GM12892 (cell line): ENCODE measurements around the gene BRPF3.
A peak's percentile ranks its signal among the peaks of the same experiment; 100 is the strongest.

Source experiments
- DNase-seq: peaks from one replicate; pipeline ENCODE4 v3.0.0; 2011; ENCODE audit not compliant: insufficient read length
- FAIRE-seq: peaks from 2 replicates; lab custom pipeline; 2011; peaks lifted over from hg19 to GRCh38; lab: Jason Lieb, UNC
- POLR2A ChIP-seq: IDR thresholded peaks from 2 replicates; pipeline ENCODE4 v1.6.1; 2011; ENCODE audit warnings: low read depth, low read length, control low read depth
- POLR2AphosphoS5 ChIP-seq: IDR thresholded peaks from 2 replicates; pipeline ENCODE4 v1.6.1; 2011; ENCODE audit warnings: low read depth, low read length, control low read depth
- TAF1 ChIP-seq: IDR thresholded peaks from 2 replicates; pipeline ENCODE4 v1.6.1; 2011; ENCODE audit warnings: low read depth, mild to moderate bottlenecking, control low read depth, low read length, borderline replicate concordance

Gene BRPF3

DNA sequence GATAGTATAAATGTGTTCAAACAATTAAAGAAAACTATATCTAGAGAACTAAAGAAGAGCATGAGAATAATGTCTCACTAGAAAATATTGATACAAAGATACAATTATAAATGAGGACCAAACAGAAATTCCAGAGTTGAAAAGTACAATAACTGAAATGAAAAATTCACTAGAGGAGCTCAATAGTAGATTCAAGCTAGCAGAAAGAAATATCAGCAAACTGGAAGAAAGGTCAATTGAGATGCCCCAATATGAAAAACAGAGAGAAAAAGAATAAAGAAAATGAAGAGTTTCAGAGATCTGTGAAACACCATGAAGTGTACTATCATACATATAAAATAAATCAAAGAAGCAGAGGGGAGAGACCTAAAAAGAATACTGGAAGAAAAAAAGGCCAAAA, 18.0 kb upstream of the BRPF3 start:
- FAIRE-seq: no peak

DNA sequence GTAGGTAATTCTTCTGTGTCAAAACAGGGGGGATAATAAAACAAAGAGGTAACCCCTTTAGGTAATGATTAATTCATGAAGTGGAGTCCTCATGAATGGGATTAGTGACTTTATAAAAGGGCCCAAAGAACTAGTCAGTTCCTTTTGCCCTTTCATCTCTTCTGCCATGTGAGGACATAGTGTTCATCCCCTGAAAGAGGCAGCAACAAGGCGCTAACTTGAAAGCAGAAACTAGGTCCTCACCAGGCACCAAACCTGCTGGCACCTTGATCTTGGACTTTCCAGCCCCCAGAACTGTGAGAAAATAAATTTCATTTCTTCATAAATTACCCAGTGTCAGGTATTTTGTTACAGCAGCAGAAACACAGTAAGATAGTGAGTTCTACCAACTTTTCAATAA, 16.4 kb upstream of the BRPF3 start:
- FAIRE-seq (no peak), DNase-seq (no peak)
- TF ChIP-seq POLR2AphosphoS5: no peak
- no peak for TF ChIP-seq TAF1
- TF ChIP-seq POLR2A: no peak

More for the DNA sequence above, 18.0 kb upstream of the BRPF3 start:
- DNase-seq: no peak
- TF ChIP-seq TAF1 (no peak), POLR2AphosphoS5 (no peak), POLR2A (no peak)

DNA sequence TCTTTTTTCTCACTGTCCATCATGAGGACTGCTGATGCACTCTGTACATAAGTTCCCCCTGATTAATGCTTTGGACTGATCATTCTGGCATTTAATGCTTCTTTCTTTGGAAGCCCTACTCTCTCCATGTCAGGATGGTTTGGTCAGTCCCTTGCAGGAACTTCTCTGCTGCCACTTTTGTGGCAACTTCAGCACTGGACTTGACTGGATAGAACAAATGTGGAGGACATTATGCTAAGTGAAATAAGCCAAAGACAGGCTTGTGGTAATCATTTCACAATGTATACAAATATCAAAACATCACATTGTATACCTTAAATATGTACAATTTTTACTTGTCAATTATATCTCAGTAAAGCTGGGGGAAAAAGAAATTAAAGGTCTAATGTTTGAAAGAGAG, 12.2 kb upstream of the BRPF3 start:
- TF ChIP-seq POLR2A: no peak
- TF ChIP-seq TAF1: no peak
- peak; percentile 9 for FAIRE-seq
- DNase-seq: no peak

DNA sequence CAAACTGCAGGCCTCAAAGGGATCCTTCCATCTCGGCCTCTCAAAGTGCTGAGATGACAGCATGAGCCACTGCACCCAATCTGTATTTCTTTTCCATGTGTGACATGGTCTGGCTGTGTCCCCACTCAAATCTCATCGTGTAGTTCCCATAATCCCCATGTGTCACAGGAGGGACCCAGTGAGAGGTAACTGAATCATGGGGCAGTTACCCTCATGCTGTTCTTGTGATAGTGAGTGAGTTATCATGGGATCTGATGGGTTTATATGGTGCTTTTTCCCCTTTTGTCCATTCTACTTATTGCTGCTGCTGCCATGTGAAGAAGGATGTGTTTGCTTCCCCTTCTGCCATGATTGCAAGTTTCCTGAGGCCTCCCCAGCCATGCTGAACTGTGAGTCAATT, 10.3 kb upstream of the BRPF3 start:
- TF ChIP-seq TAF1 (no peak), POLR2AphosphoS5 (no peak), POLR2A (no peak)
- FAIRE-seq (no peak), DNase-seq (no peak)

DNA sequence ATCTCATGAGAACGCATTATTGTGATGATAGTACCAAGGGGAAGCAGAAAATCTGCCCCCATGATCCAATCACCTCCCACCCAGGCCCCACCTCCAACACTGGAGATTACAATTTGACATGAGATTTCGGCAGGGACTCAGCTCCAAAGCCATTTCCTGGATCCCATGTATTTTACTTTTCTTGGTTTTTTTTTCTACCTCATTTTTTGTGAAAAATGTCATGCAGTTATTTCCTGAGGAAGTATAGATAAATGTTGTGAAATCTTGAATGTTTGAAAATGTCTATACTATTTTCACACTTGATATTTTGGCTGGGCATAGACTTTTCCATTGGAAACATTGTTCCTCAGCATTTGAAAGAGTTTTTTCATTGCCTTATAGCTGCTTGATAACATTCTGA, 9.1 kb upstream of the BRPF3 start:
- FAIRE-seq (no peak), DNase-seq (no peak)
- TF ChIP-seq POLR2AphosphoS5 (no peak), POLR2A (no peak), TAF1 (no peak)

DNA sequence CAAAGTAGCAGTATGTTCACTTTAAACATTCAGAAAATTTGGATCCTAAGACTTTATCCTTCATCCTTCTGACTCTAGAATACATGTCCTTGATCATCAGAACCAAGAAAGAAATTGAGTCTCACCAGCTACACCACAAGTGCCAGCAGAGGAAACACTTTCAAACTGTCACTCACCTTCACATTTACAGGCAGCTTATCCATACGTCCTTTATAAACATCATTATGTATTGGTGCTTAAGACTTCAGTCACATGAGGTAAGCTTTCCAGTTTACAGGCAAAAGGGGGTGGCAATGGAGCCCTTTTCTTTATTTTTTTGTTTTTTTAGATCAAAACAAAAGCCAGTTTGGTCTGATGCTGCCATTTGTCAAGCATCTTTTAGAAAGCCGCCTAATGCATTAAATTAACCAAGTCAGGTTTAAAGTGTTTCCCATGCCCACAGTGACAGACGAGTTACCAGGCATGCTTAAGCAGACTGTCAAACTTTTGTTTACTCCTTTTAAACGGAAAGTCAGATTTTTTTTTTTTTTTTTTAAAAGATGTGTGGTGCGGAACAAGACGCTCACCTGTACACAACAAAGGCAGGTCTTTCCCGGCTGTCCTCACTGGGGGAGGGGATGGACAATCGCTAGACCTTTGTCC, 952 bp upstream of the BRPF3 start:
- TF ChIP-seq TAF1 (no peak), POLR2A (no peak), POLR2AphosphoS5 (no peak)
- no peak for DNase-seq
- FAIRE-seq: peak; percentile 42

DNA sequence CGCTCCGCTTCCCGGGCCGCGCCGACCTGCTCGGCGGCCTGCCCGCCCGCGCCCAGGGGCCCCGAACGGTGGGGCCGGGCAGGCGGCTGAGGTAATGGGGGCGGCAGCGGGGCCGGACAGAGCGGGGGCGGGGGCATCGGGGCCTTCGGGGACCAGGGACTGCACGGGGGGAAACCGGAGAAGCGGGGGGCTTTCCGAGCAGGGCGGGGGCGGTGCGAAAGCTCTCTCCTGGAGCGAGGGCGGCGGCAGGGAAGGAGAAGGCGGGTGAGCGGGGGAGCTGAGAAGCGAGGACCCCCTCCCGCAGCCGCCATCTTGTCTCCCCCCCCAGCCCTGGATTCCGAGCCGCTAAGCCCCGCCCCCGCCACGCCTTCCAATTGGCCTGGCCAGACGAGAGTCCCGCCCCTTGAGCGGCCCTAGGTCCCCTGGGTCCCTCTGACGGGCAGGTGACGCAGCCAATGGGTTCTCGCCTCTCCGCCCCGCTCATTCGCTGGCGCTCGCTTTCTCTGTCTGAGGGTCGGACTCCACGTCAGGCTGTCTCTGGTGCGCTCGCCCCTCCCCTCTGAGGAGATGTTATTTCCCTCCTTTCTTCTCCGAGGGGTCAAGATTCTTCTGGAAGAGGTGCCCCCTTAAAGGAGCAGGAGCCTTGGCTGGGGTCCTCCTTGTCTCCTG, 470 bp downstream of the BRPF3 start:
- peak; percentile 98 for FAIRE-seq
- peak; percentile 99 for DNase-seq
- TF ChIP-seq POLR2A (peak; percentile 55; the same call in 1 of the 2 replicates), TAF1 (peak; percentile 34; the same call in 1 of the 2 replicates), POLR2AphosphoS5 (peak; percentile 30; the same call in 1 of the 2 replicates)

DNA sequence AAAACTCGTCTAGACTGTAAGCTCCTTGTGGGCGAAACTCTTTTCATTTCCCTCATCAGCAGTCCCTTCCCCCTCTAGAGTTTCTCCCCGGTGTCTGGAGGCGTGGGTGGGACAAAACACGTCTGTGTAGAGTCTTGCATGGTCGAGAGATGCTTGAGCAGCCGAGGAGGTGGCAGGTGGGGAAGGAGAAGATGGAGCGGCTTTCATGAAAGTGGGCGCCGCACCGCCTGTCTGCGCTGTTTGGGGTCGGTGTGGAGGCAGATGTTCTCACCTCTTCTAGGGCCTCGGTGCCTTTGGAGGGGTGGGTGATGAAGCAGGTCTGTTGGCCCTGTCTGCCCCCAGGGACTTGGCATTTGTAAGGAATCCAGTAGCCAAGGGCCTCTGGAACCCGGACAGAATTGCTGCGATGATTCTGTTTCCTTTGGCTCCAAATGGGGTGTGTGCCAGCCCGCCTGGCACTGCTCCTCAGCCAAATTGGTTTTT, 1.2 kb downstream of the BRPF3 start:
- FAIRE-seq (peak; percentile 17), DNase-seq (no peak)
- TF ChIP-seq TAF1: no peak
- TF ChIP-seq POLR2A: no peak
- no peak for TF ChIP-seq POLR2AphosphoS5

DNA sequence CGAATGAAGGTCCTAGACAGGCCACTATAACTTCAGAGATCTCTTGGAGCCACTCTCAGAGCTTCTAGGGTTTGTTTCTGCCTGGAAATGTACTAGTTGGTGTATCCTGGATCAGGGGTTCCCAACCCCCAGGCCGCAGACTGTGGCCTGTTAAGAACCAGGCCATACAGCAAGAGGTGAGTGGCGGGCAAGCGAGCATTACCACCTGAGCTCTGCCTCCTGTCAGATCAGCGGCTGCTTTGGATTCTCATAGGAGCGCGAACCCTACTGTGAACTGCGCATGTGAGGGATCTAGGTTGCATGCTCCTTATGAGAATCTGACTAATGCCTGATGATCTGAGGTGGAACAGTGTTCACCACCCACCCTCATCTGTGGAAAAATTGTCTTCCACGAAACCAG, 2.4 kb downstream of the BRPF3 start:
- no peak for DNase-seq
- FAIRE-seq: no peak
- TF ChIP-seq POLR2A (no peak), POLR2AphosphoS5 (no peak), TAF1 (no peak)

DNA sequence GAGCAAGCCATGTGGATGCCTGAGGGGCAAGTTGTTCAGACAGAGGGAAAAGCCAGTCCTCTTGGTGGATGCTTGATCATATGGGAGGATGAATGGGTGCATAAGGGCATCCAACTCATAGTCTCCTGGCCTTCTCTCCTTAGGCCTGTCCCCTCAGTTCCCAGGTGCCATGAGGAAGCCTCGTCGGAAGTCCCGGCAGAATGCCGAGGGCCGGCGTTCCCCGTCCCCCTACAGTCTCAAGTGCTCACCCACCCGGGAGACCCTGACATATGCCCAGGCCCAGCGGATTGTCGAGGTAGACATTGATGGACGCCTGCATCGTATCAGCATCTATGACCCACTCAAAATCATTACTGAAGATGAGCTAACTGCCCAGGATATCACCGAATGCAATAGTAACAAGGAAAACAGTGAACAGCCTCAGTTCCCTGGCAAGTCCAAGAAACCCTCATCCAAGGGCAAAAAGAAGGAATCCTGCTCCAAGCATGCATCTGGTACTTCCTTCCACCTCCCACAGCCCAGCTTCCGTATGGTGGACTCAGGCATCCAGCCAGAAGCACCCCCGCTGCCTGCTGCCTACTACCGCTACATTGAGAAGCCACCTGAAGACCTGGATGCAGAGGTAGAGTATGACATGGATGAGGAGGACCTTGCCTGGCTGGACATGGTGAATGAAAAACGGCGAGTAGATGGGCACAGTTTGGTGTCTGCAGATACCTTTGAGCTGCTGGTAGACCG, 3.8 kb downstream of the BRPF3 start:
- no peak for TF ChIP-seq POLR2AphosphoS5
- TF ChIP-seq TAF1: no peak
- no peak for TF ChIP-seq POLR2A
- DNase-seq (no peak), FAIRE-seq (no peak)

DNA sequence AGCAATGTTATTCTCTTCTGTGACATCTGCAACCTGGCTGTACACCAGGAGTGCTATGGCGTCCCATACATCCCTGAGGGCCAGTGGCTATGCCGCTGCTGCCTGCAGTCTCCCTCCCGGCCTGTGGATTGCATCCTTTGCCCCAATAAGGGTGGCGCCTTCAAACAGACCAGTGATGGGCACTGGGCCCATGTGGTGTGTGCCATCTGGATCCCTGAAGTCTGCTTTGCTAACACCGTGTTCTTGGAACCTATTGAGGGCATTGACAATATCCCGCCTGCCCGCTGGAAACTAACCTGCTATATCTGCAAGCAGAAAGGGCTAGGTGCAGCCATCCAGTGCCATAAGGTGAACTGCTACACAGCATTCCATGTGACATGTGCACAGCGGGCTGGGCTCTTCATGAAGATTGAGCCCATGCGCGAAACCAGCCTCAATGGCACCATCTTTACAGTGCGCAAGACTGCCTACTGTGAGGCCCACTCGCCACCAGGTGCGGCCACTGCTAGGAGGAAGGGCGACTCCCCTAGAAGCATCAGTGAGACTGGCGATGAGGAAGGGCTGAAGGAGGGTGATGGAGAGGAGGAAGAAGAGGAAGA, 4.6 kb downstream of the BRPF3 start:
- TF ChIP-seq POLR2A (no peak), POLR2AphosphoS5 (no peak), TAF1 (no peak)
- FAIRE-seq (no peak), DNase-seq (no peak)

DNA sequence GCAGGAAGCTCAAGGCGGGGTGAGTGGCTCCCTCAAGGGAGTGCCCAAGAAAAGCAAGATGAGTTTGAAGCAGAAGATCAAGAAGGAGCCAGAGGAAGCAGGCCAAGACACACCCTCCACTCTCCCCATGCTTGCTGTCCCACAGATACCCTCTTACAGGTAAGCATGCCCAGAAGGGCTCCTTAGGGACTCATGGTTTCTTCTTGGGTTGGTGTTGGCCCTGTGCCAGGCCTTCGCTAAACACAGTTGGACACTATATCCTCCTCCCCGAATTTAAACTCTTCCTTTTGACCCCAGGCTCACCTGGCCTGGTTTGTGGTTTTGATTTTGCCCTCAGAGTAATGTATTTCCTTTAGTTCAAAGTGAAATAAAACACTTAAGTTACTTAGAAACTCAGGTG, 5.1 kb downstream of the BRPF3 start:
- FAIRE-seq: no peak
- DNase-seq: no peak
- no peak for TF ChIP-seq TAF1
- TF ChIP-seq POLR2AphosphoS5: no peak
- no peak for TF ChIP-seq POLR2A
